WTC11 (cell line): Measurements from ENCODE around the gene DHPS. TPM values are rescaled to one million over a fixed set of nuclear protein-coding genes. Genes with fewer than 3 reads are reported as not detected.

Source experiments
- ATAC-seq: fragments of 200-7000 bp; cut with Tn5 transposase; 2 replicates; pipeline ENCODE4 v1.10.0; 2021; ENCODE audit warnings: mild to moderate bottlenecking, moderate library complexity
- CTCF ChIA-PET: fragments of 300-600 bp; sonication (Branson Sonifier 250); formaldehyde crosslinking; loops from one replicate; lab custom pipeline; 2021; ENCODE audit warnings: antibody characterized with exemption; lab: Charles Lee
- POLR2A ChIA-PET: fragments of 350-600 bp; sonication (Branson Sonifier 250); formaldehyde crosslinking; loops from one replicate; lab custom pipeline; 2021; ENCODE audit warnings: antibody characterized with exemption; lab: Charles Lee
- DNase-seq: peaks from one replicate; pipeline ENCODE4 v3.0.0; 2021; ENCODE audit warnings: low spot score
- H3K27ac Mint-ChIP-seq: 2 replicates; pipeline ENCODE4 v1.8.0; 2021; ENCODE audit warnings: mixed read lengths
- H3K27me3 Mint-ChIP-seq: 2 replicates; pipeline ENCODE4 v1.8.0; 2021; ENCODE audit warnings: low read depth, mild to moderate bottlenecking, moderate library complexity, mixed read lengths
- H3K36me3 Mint-ChIP-seq: 2 replicates; pipeline ENCODE4 v1.8.0; 2021; ENCODE audit warnings: mixed read lengths
- H3K4me1 Mint-ChIP-seq: 2 replicates; pipeline ENCODE4 v1.8.0; 2022; ENCODE audit warnings: mixed read lengths
- H3K4me3 Mint-ChIP-seq: 2 replicates; pipeline ENCODE4 v1.8.0; 2021; ENCODE audit warnings: mild to moderate bottlenecking, moderate library complexity, mixed read lengths
- H3K9me3 Mint-ChIP-seq: 2 replicates; pipeline ENCODE4 v1.8.0; 2021; ENCODE audit warnings: mixed read lengths
- CREB1 ChIP-seq: sonication (generic); formaldehyde crosslinking; IDR thresholded peaks from 2 replicates; pipeline ENCODE4 v1.8.0; 2023; ENCODE audit warnings: mild to moderate bottlenecking, missing genetic modification reagents
- CREM ChIP-seq: sonication (generic); formaldehyde crosslinking; IDR thresholded peaks from 2 replicates; pipeline ENCODE4 v1.8.1; 2022; ENCODE audit warnings: mild to moderate bottlenecking, missing genetic modification reagents, moderate library complexity
- EMX1 ChIP-seq: fragments of 250-450 bp; sonication (Bioruptor Pico); IDR thresholded peaks from 2 replicates; pipeline ENCODE4 v1.8.0; 2021; ENCODE audit warnings: mild to moderate bottlenecking
- ERG ChIP-seq: fragments of 250-450 bp; sonication (Bioruptor Pico); IDR thresholded peaks from 2 replicates; pipeline ENCODE4 v1.8.0; 2021; ENCODE audit warnings: mild to moderate bottlenecking
- ESRRA ChIP-seq: sonication (generic); formaldehyde crosslinking; IDR thresholded peaks from 2 replicates; pipeline ENCODE4 v1.8.1; 2022; ENCODE audit warnings: mild to moderate bottlenecking, missing genetic modification reagents, borderline replicate concordance
- KAT7 ChIP-seq: sonication (generic); formaldehyde crosslinking; IDR thresholded peaks from 2 replicates; pipeline ENCODE4 v1.8.1; 2023; ENCODE audit warnings: missing genetic modification reagents, mild to moderate bottlenecking, borderline replicate concordance
- MAX ChIP-seq: sonication (generic); formaldehyde crosslinking; IDR thresholded peaks from 2 replicates; pipeline ENCODE4 v1.8.0; 2022; ENCODE audit warnings: mild to moderate bottlenecking, missing genetic modification reagents
- PRDM15 ChIP-seq: sonication (generic); formaldehyde crosslinking; IDR thresholded peaks from 2 replicates; pipeline ENCODE4 v1.8.0; 2022; ENCODE audit warnings: missing genetic modification reagents
- STAT6 ChIP-seq: sonication (generic); formaldehyde crosslinking; conservative IDR thresholded peaks from 2 replicates; pipeline ENCODE4 v1.8.1; 2023; ENCODE audit warnings: mild to moderate bottlenecking, low read depth, missing genetic modification reagents, moderate library complexity
- TCF7 ChIP-seq: sonication (generic); formaldehyde crosslinking; IDR thresholded peaks from 2 replicates; pipeline ENCODE4 v1.8.0; 2022; ENCODE audit warnings: mild to moderate bottlenecking, low read depth, missing genetic modification reagents, moderate library complexity
- ZNF232 ChIP-seq: sonication (generic); formaldehyde crosslinking; IDR thresholded peaks from 2 replicates; pipeline ENCODE4 v1.8.0; 2022; ENCODE audit warnings: mild to moderate bottlenecking, missing genetic modification reagents
- ZNF263 ChIP-seq: sonication (generic); formaldehyde crosslinking; IDR thresholded peaks from 2 replicates; pipeline ENCODE4 v1.8.1; 2022; ENCODE audit warnings: low read depth, mild to moderate bottlenecking, moderate library complexity, missing genetic modification reagents
- ZNF317 ChIP-seq: sonication (generic); formaldehyde crosslinking; IDR thresholded peaks from 2 replicates; pipeline ENCODE4 v1.8.1; 2023; ENCODE audit warnings: low read depth, mild to moderate bottlenecking, moderate library complexity, missing genetic modification reagents, borderline replicate concordance
- ZNF425 ChIP-seq: fragments of 250-450 bp; sonication (Bioruptor Pico); conservative IDR thresholded peaks from 2 replicates; pipeline ENCODE4 v1.9.0; 2021; ENCODE audit warnings: mild to moderate bottlenecking
- total RNA-seq: library from RNA; stranded (reverse); gene quantifications from 3 replicates; pipeline ENCODE4 v1.2.3, GENCODE V29; 2021
- TF ChIP-seq, protein P1 (sequence below): sonication (generic); formaldehyde crosslinking; IDR thresholded peaks from 2 replicates; pipeline ENCODE4 v1.8.1; 2023; ENCODE audit warnings: mild to moderate bottlenecking, missing genetic modification reagents
- TF ChIP-seq, protein P2 (sequence below): fragments of 250-450 bp; sonication (Bioruptor Pico); IDR thresholded peaks from 2 replicates; pipeline ENCODE4 v1.9.0; 2021; ENCODE audit warnings: mild to moderate bottlenecking, borderline replicate concordance
- TF ChIP-seq, protein P3 (sequence below): sonication (generic); formaldehyde crosslinking; IDR thresholded peaks from 2 replicates; pipeline ENCODE4 v1.8.1; 2022; ENCODE audit warnings: mild to moderate bottlenecking, missing genetic modification reagents, moderate library complexity, borderline replicate concordance

The DHPS gene
- total RNA-seq, 1 experiment from 2014 or later: 115 TPM

DNA sequence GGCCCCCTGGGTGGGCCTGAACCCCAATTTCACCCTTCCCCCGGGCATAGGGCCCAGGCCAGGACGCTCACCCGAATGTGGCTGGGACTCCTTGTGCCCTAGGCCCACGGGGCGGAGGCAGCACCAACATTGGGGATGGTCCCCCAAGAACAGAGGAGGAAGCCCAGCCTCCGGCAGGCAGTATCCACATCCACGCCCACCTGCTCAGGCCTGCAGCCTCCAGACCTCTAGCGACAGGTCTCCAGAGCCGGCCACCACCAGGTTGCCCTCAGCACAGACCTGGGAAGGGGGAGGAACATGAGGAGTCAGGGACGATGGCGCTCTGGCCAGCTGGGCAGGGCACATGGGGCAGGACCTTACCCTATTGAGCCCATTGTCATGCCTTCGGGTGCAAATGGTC is 7.3 kb upstream of the DHPS start:
- Mint-ChIP-seq H3K9me3 (no peaks in the 10 kb centered on the region), H3K36me3 (no peaks in the 10 kb centered on the region)
- no peak for TF ChIP-seq CREB1 (CRISPR knock-in tag)
- no peak for TF ChIP-seq EMX1 (CRISPR knock-in tag)
- TF ChIP-seq, protein P1, sequence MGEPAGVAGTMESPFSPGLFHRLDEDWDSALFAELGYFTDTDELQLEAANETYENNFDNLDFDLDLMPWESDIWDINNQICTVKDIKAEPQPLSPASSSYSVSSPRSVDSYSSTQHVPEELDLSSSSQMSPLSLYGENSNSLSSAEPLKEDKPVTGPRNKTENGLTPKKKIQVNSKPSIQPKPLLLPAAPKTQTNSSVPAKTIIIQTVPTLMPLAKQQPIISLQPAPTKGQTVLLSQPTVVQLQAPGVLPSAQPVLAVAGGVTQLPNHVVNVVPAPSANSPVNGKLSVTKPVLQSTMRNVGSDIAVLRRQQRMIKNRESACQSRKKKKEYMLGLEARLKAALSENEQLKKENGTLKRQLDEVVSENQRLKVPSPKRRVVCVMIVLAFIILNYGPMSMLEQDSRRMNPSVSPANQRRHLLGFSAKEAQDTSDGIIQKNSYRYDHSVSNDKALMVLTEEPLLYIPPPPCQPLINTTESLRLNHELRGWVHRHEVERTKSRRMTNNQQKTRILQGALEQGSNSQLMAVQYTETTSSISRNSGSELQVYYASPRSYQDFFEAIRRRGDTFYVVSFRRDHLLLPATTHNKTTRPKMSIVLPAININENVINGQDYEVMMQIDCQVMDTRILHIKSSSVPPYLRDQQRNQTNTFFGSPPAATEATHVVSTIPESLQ (CRISPR knock-in tag): no peak
- TF ChIP-seq PRDM15 (CRISPR knock-in tag): no peak
- no peak for TF ChIP-seq ZNF317
- no peak for TF ChIP-seq MAX (CRISPR knock-in tag)
- TF ChIP-seq STAT6 (CRISPR knock-in tag): no peak
- TF ChIP-seq ESRRA (CRISPR knock-in tag): no peak
- no peak for TF ChIP-seq ERG (CRISPR knock-in tag)
- TF ChIP-seq TCF7 (CRISPR knock-in tag): no peak
- TF ChIP-seq, protein P2, sequence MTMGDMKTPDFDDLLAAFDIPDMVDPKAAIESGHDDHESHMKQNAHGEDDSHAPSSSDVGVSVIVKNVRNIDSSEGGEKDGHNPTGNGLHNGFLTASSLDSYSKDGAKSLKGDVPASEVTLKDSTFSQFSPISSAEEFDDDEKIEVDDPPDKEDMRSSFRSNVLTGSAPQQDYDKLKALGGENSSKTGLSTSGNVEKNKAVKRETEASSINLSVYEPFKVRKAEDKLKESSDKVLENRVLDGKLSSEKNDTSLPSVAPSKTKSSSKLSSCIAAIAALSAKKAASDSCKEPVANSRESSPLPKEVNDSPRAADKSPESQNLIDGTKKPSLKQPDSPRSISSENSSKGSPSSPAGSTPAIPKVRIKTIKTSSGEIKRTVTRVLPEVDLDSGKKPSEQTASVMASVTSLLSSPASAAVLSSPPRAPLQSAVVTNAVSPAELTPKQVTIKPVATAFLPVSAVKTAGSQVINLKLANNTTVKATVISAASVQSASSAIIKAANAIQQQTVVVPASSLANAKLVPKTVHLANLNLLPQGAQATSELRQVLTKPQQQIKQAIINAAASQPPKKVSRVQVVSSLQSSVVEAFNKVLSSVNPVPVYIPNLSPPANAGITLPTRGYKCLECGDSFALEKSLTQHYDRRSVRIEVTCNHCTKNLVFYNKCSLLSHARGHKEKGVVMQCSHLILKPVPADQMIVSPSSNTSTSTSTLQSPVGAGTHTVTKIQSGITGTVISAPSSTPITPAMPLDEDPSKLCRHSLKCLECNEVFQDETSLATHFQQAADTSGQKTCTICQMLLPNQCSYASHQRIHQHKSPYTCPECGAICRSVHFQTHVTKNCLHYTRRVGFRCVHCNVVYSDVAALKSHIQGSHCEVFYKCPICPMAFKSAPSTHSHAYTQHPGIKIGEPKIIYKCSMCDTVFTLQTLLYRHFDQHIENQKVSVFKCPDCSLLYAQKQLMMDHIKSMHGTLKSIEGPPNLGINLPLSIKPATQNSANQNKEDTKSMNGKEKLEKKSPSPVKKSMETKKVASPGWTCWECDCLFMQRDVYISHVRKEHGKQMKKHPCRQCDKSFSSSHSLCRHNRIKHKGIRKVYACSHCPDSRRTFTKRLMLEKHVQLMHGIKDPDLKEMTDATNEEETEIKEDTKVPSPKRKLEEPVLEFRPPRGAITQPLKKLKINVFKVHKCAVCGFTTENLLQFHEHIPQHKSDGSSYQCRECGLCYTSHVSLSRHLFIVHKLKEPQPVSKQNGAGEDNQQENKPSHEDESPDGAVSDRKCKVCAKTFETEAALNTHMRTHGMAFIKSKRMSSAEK (CRISPR knock-in tag): no peak
- TF ChIP-seq ZNF232 (CRISPR knock-in tag): no peak
- TF ChIP-seq ZNF425 (CRISPR knock-in tag): no peak
- TF ChIP-seq, protein P3, sequence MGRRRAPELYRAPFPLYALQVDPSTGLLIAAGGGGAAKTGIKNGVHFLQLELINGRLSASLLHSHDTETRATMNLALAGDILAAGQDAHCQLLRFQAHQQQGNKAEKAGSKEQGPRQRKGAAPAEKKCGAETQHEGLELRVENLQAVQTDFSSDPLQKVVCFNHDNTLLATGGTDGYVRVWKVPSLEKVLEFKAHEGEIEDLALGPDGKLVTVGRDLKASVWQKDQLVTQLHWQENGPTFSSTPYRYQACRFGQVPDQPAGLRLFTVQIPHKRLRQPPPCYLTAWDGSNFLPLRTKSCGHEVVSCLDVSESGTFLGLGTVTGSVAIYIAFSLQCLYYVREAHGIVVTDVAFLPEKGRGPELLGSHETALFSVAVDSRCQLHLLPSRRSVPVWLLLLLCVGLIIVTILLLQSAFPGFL (CRISPR knock-in tag): no peak
- no peak for TF ChIP-seq CREM (CRISPR knock-in tag)
- no peak for TF ChIP-seq KAT7 (CRISPR knock-in tag)
- TF ChIP-seq ZNF263 (CRISPR knock-in tag): no peak
- TF ChIP-seq, all 79 proteins: peak for 0
- DNase-seq: no peak
- no peak for ATAC-seq
- Mint-ChIP-seq H3K27ac (no peak overlapping the region), H3K4me3 (no peak overlapping the region), H3K27me3 (no peaks in the 10 kb centered on the region), H3K4me1 (no peaks in the 10 kb centered on the region)
- ChIA-PET CTCF (no interaction called here), POLR2A (no interaction called here)
